Measurements from ENCODE around the gene ARHGEF35.
"Not testable (repeated sequence)": the region's sequence is repeated elsewhere in the genome, so short reads cannot be mapped to it uniquely, and the experiment has no call there.

DNA sequence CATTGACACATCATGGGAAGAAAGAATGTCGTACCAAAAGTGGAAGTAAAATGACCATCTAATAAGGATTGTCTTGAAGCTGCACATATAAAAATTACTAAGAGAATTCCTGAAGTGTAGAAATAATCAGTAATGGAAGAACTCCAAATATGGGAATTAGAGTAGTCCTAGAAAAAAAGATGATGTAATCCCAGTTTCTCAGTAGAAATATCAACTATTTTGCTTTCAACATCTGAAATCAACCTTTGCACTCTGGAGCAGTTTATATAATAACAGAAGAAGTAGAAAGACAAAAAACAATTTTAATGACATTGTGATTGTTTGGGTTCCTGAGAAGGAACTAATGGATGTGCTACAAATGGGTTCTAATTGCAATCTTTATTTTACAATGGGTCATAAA is 37.4 kb upstream of the ARHGEF35 start:
- TF ChIP-seq, protein P1, sequence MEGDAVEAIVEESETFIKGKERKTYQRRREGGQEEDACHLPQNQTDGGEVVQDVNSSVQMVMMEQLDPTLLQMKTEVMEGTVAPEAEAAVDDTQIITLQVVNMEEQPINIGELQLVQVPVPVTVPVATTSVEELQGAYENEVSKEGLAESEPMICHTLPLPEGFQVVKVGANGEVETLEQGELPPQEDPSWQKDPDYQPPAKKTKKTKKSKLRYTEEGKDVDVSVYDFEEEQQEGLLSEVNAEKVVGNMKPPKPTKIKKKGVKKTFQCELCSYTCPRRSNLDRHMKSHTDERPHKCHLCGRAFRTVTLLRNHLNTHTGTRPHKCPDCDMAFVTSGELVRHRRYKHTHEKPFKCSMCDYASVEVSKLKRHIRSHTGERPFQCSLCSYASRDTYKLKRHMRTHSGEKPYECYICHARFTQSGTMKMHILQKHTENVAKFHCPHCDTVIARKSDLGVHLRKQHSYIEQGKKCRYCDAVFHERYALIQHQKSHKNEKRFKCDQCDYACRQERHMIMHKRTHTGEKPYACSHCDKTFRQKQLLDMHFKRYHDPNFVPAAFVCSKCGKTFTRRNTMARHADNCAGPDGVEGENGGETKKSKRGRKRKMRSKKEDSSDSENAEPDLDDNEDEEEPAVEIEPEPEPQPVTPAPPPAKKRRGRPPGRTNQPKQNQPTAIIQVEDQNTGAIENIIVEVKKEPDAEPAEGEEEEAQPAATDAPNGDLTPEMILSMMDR (conservative IDR thresholded peaks at IDR 0.05; ENCODE audit: low read depth, low read length), result not testable (repeated sequence)
- not testable (repeated sequence) for TF ChIP-seq CEBPB (IDR thresholded peaks at IDR 0.05; ENCODE audit: low read depth, low read length)

All from IMR-90 (cell line).